GM21367 (cell line): ENCODE measurements around the gene FAM171A1.

ENCODE experiments used
- ATAC-seq: cut with Tn5 transposase; IDR thresholded peaks from one replicate; pipeline ENCODE4 v1.9.1; 2021; ENCODE audit not compliant: unreplicated experiment

The FAM171A1 gene

DNA sequence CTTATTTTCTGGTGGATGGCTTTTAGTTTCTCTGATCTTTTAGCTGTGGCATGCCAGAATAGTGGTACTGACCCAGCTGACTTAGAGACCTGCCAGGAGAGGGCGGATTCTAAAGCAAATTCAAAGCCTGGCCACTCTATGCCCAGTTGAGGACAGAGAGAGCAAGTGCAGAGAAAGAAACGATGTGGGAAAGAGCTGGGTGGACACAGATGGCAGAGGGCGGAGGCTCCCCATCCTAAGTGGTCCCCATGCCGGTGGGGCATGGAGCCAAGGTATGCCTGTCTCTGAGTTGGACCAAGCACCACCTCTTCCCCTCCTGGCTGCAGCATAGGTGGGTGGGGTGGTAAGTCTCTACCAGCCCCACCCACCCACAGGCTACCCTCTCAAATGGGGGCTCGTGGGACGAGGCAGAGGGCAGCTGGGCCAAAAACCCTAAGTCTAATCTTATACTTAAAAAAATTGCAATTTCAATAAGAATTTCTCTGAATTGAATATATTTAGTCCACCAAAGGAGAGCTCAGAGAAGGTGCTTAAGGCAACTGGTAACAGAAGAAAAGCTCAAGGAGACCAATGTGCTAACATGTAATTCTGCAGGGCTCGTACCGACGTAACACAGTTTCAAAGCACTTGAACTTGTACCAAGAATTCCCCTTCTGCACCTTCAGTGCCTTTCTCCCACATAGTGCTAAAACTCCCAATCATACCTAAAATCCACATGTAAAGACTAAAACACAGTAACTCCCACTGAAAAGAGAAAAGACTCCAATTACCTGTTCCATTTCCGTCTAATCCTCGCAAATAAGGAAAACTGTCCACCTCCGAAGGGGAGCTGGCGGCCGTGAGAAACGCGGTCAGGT is 116.9 kb downstream of the FAM171A1 start:
- no peak for ATAC-seq

DNA sequence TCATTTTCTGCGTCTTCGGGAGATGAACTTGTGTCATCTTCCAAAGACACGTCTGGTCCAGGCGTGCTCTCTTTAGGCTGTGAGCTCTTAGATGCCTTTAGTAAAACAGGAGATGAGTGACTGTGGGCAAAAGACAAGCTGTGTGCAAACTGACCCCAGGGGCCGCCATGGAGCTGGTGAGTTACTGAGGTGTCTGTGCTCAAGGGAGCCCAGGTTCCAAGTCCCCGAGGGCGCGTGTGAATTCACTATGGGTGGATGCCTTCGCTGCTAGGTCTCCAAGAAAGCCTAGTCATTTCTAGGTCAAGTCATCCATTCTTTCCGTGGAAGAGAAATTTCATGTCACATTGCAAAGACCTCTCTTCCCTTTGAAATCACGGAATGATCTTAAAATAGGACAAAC is 118.7 kb downstream of the FAM171A1 start:
- ATAC-seq: no peak

- no peak for ATAC-seq
Measured at GRCh38 chr10:15251791-15252380, 119.2 kb downstream of the FAM171A1 start.

GRCh38 chr10:15245530-15245929 is 125.6 kb downstream of the FAM171A1 start:
- no peak for ATAC-seq

GRCh38 chr10:15244635-15245197 is 126.4 kb downstream of the FAM171A1 start:
- no peak for ATAC-seq

GRCh38 chr10:15242261-15242840 is 128.7 kb downstream of the FAM171A1 start:
- no peak for ATAC-seq

GRCh38 chr10:15241306-15241705 is 129.8 kb downstream of the FAM171A1 start:
- no peak for ATAC-seq

DNA sequence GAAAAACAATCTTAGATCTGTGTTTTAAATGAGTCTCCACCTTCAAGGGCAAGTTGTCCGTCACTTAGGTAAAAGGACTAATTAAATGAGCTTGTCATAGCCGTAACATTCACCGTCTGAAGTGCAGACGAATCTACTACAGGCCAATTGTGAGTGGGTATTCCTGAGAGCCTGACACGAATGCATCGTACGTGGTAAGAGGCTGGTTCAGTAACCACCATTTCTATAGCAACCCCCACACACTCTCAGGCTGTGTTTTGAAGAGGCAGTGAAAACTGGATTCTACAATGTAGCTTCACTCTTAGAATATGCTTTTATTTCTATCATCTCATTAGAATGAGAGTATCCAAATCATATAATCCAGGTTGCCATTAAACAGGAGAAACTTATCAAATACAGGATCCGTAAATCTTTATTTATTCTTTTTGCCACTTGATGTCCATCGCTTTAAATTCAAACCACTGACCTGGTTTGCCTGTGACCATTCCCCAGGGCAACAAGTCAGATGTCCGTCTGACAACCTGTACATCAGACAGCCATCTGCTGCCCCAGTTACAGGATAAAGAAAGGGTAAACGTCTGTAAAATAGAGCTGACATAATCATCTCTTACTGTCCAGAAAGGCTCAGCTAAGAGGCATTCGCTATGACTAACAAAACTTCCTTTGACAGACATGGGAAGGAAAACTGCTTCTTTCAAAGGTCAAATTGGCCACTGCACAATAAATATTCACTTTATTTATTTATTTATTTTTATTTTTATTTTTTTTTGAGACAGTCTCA is 132.3 kb downstream of the FAM171A1 start:
- ATAC-seq: no peak

GRCh38 chr10:15237351-15237750 is 133.7 kb downstream of the FAM171A1 start:
- ATAC-seq: no peak

GRCh38 chr10:15236340-15236739 is 134.7 kb downstream of the FAM171A1 start:
- no peak for ATAC-seq

DNA sequence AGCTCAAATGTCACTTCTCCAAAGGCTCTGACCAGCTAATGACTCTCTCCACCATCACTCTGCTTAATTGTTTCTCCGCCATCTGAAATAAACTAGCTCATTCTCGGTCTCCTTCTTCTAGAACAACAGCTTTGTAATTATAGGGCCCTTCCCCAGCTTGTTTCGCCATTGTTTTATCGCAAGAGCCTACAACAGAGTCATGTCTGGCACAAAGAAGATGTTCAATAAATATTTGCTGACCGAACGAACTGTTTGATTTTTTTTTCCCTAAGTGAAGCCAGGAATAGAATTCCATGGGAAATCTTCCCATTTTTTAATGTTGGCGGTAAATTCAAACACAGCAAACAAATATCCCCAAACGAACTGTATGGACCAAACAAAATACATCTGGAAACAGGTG is 138.8 kb downstream of the FAM171A1 start:
- no peak for ATAC-seq

GRCh38 chr10:15231426-15231825 is 139.7 kb downstream of the FAM171A1 start:
- no peak for ATAC-seq

DNA sequence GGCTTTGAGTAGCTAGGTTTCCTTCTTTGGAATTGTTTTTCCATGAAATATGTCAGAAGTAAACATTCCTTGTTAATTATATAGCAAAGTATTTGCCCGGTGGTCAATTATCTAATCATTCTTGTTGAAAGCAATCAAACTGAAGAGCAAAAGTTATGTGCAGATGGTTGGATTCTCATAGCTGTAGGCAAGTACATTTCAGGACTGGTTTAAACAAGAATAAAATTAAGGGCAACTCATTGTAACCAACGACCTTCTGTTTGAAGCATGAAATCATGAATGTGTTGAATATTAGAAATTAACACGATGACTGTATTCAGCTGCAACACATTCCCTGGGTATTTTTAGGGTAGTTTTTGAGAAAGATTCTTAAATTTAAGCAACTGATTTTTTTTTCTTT is 140.8 kb downstream of the FAM171A1 start:
- ATAC-seq: no peak

GRCh38 chr10:15229268-15229667 is 141.8 kb downstream of the FAM171A1 start:
- no peak for ATAC-seq

DNA sequence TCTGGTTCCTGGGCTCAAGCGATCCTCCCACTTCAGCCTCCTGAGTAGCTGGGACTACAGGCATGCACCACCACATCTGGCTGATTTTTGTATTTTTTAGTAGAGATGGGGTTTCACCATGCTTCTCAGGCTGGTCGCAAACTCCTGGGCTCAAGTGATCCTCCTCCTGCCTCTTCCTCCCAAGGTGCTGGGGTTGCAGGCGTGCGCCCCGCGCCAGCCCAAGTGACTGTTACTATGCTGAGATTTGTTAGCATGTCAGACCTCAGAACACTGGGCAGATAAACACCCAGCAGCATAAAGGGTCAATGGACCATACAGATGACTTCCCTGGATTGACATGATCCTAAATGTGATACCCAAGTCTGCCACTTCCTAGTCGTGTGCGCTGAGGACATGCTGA is 142.7 kb downstream of the FAM171A1 start:
- no peak for ATAC-seq

- ATAC-seq: no peak
Measured at GRCh38 chr10:15227611-15228372, 143.3 kb downstream of the FAM171A1 start.

- no peak for ATAC-seq
Measured at GRCh38 chr10:15225511-15225910, 145.6 kb downstream of the FAM171A1 start.

DNA sequence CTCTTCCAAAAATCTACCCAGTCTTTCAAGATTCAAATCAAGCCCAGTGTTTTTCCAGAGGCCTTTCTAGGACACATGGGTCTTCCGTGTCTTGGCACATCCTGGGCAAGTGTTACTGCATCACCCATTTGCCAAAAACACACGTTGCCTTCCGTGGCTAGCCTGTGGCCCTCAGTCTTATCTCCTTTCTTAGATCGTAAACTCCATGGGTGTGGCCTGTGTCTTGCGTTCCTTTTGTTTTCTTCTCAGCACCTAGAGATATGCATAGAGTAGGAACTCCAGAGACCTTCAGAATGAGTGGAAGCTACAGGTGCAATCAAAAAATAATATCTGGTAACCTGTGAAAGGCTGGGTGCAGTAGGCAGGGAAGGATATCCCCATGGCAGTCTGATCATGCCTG is 146.1 kb downstream of the FAM171A1 start:
- ATAC-seq: no peak

GRCh38 chr10:15223174-15223573 is 147.9 kb downstream of the FAM171A1 start:
- ATAC-seq: no peak

- no peak for ATAC-seq
Measured at GRCh38 chr10:15222511-15222910, 148.6 kb downstream of the FAM171A1 start.
